Measurements from ENCODE around the gene PIGP. TPM values are rescaled to one million over a fixed set of nuclear protein-coding genes. Genes with fewer than 3 reads are reported as not detected.

The PIGP gene
- total and polyA plus RNA-seq, 9 of the 15 experiments (the other 6 are each of a cell fraction or from before 2014, with no cell fraction given) = 18.3 to 122 (median 35.6) TPM

DNA sequence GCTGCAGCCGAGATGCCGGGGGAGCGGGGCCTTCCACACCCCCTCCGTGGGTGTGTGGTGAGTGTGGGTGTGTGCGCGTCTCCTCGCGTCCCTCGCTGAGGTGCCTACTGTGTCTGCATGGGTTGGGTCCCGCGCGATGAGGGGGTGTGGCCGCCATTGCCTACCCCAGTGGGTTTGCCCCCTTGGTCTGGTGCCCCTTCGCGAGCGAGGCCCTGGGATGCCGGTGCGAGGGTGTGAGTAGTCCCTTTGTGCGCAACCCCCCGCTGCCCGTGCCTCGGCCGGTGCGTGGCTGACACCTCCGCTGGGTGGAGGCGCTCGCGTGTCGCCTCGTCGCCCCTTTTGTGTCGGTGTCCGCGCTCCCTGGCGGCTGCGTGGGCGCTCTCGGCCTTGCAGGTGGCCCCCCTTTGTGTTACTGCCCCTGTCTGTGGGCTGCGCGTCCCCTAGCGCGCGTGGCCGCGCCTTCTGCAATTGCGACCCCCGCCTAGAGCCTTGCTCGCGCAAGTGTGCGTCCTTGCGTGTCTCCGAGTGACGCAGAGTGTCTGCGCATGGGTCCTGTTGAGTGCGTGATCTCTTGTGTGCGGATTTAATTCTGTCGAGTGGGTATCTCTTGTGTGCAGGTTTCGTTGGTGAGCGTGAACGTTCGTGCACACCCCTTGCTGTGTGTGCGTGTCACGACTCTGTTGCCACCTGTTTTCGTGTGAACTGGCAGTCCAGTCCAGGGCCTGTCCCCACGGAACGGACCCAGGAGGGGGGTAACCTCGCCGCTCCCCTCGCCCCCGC, 736 bp upstream of the PIGP start (continued):
- TF ChIP-seq, protein P1, sequence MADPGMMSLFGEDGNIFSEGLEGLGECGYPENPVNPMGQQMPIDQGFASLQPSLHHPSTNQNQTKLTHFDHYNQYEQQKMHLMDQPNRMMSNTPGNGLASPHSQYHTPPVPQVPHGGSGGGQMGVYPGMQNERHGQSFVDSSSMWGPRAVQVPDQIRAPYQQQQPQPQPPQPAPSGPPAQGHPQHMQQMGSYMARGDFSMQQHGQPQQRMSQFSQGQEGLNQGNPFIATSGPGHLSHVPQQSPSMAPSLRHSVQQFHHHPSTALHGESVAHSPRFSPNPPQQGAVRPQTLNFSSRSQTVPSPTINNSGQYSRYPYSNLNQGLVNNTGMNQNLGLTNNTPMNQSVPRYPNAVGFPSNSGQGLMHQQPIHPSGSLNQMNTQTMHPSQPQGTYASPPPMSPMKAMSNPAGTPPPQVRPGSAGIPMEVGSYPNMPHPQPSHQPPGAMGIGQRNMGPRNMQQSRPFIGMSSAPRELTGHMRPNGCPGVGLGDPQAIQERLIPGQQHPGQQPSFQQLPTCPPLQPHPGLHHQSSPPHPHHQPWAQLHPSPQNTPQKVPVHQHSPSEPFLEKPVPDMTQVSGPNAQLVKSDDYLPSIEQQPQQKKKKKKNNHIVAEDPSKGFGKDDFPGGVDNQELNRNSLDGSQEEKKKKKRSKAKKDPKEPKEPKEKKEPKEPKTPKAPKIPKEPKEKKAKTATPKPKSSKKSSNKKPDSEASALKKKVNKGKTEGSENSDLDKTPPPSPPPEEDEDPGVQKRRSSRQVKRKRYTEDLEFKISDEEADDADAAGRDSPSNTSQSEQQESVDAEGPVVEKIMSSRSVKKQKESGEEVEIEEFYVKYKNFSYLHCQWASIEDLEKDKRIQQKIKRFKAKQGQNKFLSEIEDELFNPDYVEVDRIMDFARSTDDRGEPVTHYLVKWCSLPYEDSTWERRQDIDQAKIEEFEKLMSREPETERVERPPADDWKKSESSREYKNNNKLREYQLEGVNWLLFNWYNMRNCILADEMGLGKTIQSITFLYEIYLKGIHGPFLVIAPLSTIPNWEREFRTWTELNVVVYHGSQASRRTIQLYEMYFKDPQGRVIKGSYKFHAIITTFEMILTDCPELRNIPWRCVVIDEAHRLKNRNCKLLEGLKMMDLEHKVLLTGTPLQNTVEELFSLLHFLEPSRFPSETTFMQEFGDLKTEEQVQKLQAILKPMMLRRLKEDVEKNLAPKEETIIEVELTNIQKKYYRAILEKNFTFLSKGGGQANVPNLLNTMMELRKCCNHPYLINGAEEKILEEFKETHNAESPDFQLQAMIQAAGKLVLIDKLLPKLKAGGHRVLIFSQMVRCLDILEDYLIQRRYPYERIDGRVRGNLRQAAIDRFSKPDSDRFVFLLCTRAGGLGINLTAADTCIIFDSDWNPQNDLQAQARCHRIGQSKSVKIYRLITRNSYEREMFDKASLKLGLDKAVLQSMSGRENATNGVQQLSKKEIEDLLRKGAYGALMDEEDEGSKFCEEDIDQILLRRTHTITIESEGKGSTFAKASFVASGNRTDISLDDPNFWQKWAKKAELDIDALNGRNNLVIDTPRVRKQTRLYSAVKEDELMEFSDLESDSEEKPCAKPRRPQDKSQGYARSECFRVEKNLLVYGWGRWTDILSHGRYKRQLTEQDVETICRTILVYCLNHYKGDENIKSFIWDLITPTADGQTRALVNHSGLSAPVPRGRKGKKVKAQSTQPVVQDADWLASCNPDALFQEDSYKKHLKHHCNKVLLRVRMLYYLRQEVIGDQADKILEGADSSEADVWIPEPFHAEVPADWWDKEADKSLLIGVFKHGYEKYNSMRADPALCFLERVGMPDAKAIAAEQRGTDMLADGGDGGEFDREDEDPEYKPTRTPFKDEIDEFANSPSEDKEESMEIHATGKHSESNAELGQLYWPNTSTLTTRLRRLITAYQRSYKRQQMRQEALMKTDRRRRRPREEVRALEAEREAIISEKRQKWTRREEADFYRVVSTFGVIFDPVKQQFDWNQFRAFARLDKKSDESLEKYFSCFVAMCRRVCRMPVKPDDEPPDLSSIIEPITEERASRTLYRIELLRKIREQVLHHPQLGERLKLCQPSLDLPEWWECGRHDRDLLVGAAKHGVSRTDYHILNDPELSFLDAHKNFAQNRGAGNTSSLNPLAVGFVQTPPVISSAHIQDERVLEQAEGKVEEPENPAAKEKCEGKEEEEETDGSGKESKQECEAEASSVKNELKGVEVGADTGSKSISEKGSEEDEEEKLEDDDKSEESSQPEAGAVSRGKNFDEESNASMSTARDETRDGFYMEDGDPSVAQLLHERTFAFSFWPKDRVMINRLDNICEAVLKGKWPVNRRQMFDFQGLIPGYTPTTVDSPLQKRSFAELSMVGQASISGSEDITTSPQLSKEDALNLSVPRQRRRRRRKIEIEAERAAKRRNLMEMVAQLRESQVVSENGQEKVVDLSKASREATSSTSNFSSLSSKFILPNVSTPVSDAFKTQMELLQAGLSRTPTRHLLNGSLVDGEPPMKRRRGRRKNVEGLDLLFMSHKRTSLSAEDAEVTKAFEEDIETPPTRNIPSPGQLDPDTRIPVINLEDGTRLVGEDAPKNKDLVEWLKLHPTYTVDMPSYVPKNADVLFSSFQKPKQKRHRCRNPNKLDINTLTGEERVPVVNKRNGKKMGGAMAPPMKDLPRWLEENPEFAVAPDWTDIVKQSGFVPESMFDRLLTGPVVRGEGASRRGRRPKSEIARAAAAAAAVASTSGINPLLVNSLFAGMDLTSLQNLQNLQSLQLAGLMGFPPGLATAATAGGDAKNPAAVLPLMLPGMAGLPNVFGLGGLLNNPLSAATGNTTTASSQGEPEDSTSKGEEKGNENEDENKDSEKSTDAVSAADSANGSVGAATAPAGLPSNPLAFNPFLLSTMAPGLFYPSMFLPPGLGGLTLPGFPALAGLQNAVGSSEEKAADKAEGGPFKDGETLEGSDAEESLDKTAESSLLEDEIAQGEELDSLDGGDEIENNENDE (IDR thresholded peaks at IDR 0.05; ENCODE audit: low read depth, low read length) = no peak
- TF ChIP-seq ZNF23 (CRISPR knock-in tag; IDR thresholded peaks at IDR 0.05) (no peak), HIVEP1 (CRISPR knock-in tag; IDR thresholded peaks at IDR 0.05) (no peak), PHB (CRISPR knock-in tag; IDR thresholded peaks at IDR 0.05) (0 out of 2 replicates have a peak, but pooled peaks have one; percentile 9), MAFF (IDR thresholded peaks at IDR 0.05; ENCODE audit: low read length) (no peak), VEZF1 (CRISPR knock-in tag; IDR thresholded peaks at IDR 0.05) (no peak), C11orf30 (IDR thresholded peaks at IDR 0.05; ENCODE audit: low read depth) (no peak), HNRNPH1 (optimal IDR thresholded peaks at IDR 0.05; ENCODE audit: low read depth, low read length) (no peak), TGIF2 (CRISPR knock-in tag; IDR thresholded peaks at IDR 0.05) (no peak), NR1H2 (CRISPR knock-in tag; IDR thresholded peaks at IDR 0.05) (no peak)
- TF ChIP-seq, protein P2, sequence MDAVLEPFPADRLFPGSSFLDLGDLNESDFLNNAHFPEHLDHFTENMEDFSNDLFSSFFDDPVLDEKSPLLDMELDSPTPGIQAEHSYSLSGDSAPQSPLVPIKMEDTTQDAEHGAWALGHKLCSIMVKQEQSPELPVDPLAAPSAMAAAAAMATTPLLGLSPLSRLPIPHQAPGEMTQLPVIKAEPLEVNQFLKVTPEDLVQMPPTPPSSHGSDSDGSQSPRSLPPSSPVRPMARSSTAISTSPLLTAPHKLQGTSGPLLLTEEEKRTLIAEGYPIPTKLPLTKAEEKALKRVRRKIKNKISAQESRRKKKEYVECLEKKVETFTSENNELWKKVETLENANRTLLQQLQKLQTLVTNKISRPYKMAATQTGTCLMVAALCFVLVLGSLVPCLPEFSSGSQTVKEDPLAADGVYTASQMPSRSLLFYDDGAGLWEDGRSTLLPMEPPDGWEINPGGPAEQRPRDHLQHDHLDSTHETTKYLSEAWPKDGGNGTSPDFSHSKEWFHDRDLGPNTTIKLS (IDR thresholded peaks at IDR 0.05; ENCODE audit: borderline replicate concordance, low read depth) = peak; percentile 92
- TF ChIP-seq, protein P3, sequence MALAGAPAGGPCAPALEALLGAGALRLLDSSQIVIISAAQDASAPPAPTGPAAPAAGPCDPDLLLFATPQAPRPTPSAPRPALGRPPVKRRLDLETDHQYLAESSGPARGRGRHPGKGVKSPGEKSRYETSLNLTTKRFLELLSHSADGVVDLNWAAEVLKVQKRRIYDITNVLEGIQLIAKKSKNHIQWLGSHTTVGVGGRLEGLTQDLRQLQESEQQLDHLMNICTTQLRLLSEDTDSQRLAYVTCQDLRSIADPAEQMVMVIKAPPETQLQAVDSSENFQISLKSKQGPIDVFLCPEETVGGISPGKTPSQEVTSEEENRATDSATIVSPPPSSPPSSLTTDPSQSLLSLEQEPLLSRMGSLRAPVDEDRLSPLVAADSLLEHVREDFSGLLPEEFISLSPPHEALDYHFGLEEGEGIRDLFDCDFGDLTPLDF (CRISPR knock-in tag; IDR thresholded peaks at IDR 0.05) = no peak

Measured in K562 (cell line).